Measurements from ENCODE around the gene PLCG2. TPM values are rescaled to one million over a fixed set of nuclear protein-coding genes. Genes with fewer than 3 reads are reported as not detected.

The PLCG2 gene
- total and polyA plus RNA-seq, 2 experiments from 2014 or later, result 0.39 TPM; not detected in 1

- WGBS, 2 experiments (ENCODE audit: low coverage in 1 of 2, low lambda C conversion rate in 2 of 2, missing lambda C conversion rate in 2 of 2), result 67 to 68% methylated on average over 10 of the region's 10 CpGs
- H3K36me3 ChIP-seq (ENCODE audit: low read depth), result no peaks in the 10 kb centered on the region
- H2AFZ ChIP-seq, result no peak overlapping the region
- no peak overlapping the region for H3K4me2 ChIP-seq (ENCODE audit: unreplicated experiment)
- H3K9me2 ChIP-seq (ENCODE audit: insufficient read depth), result no peaks in the 10 kb centered on the region
- H3K79me2 ChIP-seq (ENCODE audit: insufficient read depth), result no peaks in the 10 kb centered on the region
- H3K9ac ChIP-seq, result no peak overlapping the region
- in situ Hi-C loops (cut with MboI), result no loop called here
- H3K27me3 ChIP-seq (replicated peaks; ENCODE audit: insufficient read depth), result no peaks in the 10 kb centered on the region
- no peaks in the 10 kb centered on the region for H3K9me3 ChIP-seq (ENCODE audit: low read depth)
- no peaks in the 10 kb centered on the region for H3F3A ChIP-seq (ENCODE audit: insufficient read depth)
- no peak for TF ChIP-seq EZH2 (IDR thresholded peaks at IDR 0.05; ENCODE audit: insufficient read depth, poor library complexity, severe bottlenecking)
- TF ChIP-seq EZH2phosphoT487 (IDR thresholded peaks at IDR 0.05; ENCODE audit: insufficient read depth, low read depth), result no peak
- no peaks in the 10 kb centered on the region for H3K4me1 ChIP-seq (ENCODE audit: insufficient read depth)
- no peak overlapping the region for H3K27ac ChIP-seq
- no peaks in the 10 kb centered on the region for H4K20me1 ChIP-seq (ENCODE audit: insufficient read depth)
- no peak for DNase-seq
- H3K4me3 ChIP-seq, result no peak overlapping the region
These were observed 42.5 kb downstream of the PLCG2 start for GRCh38 chr16:81821436-81822128.

DNA sequence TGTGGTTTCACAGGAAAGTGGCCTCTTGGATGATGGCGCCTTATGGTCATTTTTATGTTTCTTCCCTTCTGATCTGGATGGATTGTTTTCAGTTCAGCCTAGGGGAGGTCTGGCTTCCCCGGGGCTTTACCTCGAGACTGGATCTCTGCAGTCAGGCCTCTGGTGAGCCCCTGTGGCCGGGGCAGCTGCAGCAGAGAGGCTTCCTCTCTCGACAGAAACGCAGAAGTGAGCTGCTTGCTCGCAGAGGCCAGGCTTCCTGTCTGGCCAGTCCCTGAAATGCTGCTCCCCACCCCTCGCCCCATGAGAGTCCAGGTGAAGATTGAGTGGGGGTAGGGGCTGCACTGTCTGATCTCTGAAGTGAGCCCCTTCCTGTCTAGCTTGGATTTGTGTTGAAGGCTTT is 44.0 kb downstream of the PLCG2 start:
- Histone ChIP-seq H3F3A (ENCODE audit: insufficient read depth) (no peaks in the 10 kb centered on the region), H2AFZ (no peak overlapping the region), H3K27me3 (replicated peaks; ENCODE audit: insufficient read depth) (no peaks in the 10 kb centered on the region), H3K4me2 (ENCODE audit: unreplicated experiment) (no peak overlapping the region), H3K27ac (no peak overlapping the region), H4K20me1 (ENCODE audit: insufficient read depth) (no peaks in the 10 kb centered on the region), H3K9ac (no peak overlapping the region), H3K9me3 (ENCODE audit: low read depth) (no peaks in the 10 kb centered on the region), H3K9me2 (ENCODE audit: insufficient read depth) (no peaks in the 10 kb centered on the region), H3K79me2 (ENCODE audit: insufficient read depth) (no peaks in the 10 kb centered on the region), H3K36me3 (ENCODE audit: low read depth) (no peaks in the 10 kb centered on the region), H3K4me3 (no peak overlapping the region), H3K4me1 (ENCODE audit: insufficient read depth) (no peaks in the 10 kb centered on the region)
- 41 to 42% methylated on average over 8 of the region's 8 CpGs for WGBS, 2 experiments (ENCODE audit: low coverage in 1 of 2, low lambda C conversion rate in 2 of 2, missing lambda C conversion rate in 2 of 2)
- in situ Hi-C loops (cut with MboI), result no loop called here
- TF ChIP-seq EZH2phosphoT487 (IDR thresholded peaks at IDR 0.05; ENCODE audit: insufficient read depth, low read depth), result no peak
- TF ChIP-seq EZH2 (IDR thresholded peaks at IDR 0.05; ENCODE audit: insufficient read depth, poor library complexity, severe bottlenecking), result no peak
- no peak for DNase-seq

GRCh38 chr16:81823734-81824133 is 44.6 kb downstream of the PLCG2 start:
- Histone ChIP-seq H3K79me2 (ENCODE audit: insufficient read depth) (no peaks in the 10 kb centered on the region), H4K20me1 (ENCODE audit: insufficient read depth) (no peaks in the 10 kb centered on the region), H3K27me3 (replicated peaks; ENCODE audit: insufficient read depth) (no peaks in the 10 kb centered on the region), H3K9ac (no peak overlapping the region), H3K4me2 (ENCODE audit: unreplicated experiment) (no peak overlapping the region), H3K4me1 (ENCODE audit: insufficient read depth) (no peaks in the 10 kb centered on the region), H3K9me3 (ENCODE audit: low read depth) (no peaks in the 10 kb centered on the region), H3F3A (ENCODE audit: insufficient read depth) (no peaks in the 10 kb centered on the region), H3K9me2 (ENCODE audit: insufficient read depth) (no peaks in the 10 kb centered on the region), H3K27ac (no peak overlapping the region), H2AFZ (no peak overlapping the region), H3K4me3 (no peak overlapping the region), H3K36me3 (ENCODE audit: low read depth) (no peaks in the 10 kb centered on the region)
- TF ChIP-seq EZH2 (IDR thresholded peaks at IDR 0.05; ENCODE audit: insufficient read depth, poor library complexity, severe bottlenecking), result no peak
- no peak for TF ChIP-seq EZH2phosphoT487 (IDR thresholded peaks at IDR 0.05; ENCODE audit: insufficient read depth, low read depth)
- WGBS, 2 experiments (ENCODE audit: low coverage in 1 of 2, low lambda C conversion rate in 2 of 2, missing lambda C conversion rate in 2 of 2), result 32 to 42% methylated on average over 1 of the region's 1 CpG
- DNase-seq, result no peak
- in situ Hi-C loops (cut with MboI), result no loop called here

GRCh38 chr16:81826523-81826922 is 47.4 kb downstream of the PLCG2 start:
- DNase-seq, result no peak
- H3K4me1 ChIP-seq (ENCODE audit: insufficient read depth), result no peaks in the 10 kb centered on the region
- H3K36me3 ChIP-seq (ENCODE audit: low read depth), result no peaks in the 10 kb centered on the region
- H3K9me2 ChIP-seq (ENCODE audit: insufficient read depth), result no peaks in the 10 kb centered on the region
- 0 out of 2 replicates have a peak, but pooled peaks cover 3% of the 10 kb centered on the region for H3K27me3 ChIP-seq (replicated peaks; ENCODE audit: insufficient read depth)
- H3K4me3 ChIP-seq, result no peak overlapping the region
- no peaks in the 10 kb centered on the region for H3K9me3 ChIP-seq (ENCODE audit: low read depth)
- no peak overlapping the region for H3K9ac ChIP-seq
- in situ Hi-C loops (cut with MboI), result no loop called here
- H3K27ac ChIP-seq, result no peak overlapping the region
- H3K4me2 ChIP-seq (ENCODE audit: unreplicated experiment), result no peak overlapping the region
- H4K20me1 ChIP-seq (ENCODE audit: insufficient read depth), result no peaks in the 10 kb centered on the region
- 67 to 69% methylated on average over 5 of the region's 5 CpGs for WGBS, 2 experiments (ENCODE audit: low coverage in 1 of 2, low lambda C conversion rate in 2 of 2, missing lambda C conversion rate in 2 of 2)
- TF ChIP-seq EZH2 (IDR thresholded peaks at IDR 0.05; ENCODE audit: insufficient read depth, poor library complexity, severe bottlenecking) (no peak), EZH2phosphoT487 (IDR thresholded peaks at IDR 0.05; ENCODE audit: insufficient read depth, low read depth) (no peak)
- no peak overlapping the region for H2AFZ ChIP-seq
- no peaks in the 10 kb centered on the region for H3F3A ChIP-seq (ENCODE audit: insufficient read depth)
- no peaks in the 10 kb centered on the region for H3K79me2 ChIP-seq (ENCODE audit: insufficient read depth)

Measured in GM23248 (cell line).